K562 treated with DMSO at 1 percent for 48 hours (cell line): Measurements from ENCODE around the gene SMCR8. TPM values are rescaled to one million over a fixed set of nuclear protein-coding genes. Genes with fewer than 3 reads are reported as not detected.

Experiments used
- total RNA-seq: library from RNA; unstranded; fragments of 300-600 nt; gene quantifications from 2 replicates; pipeline ENCODE4 v1.2.3, GENCODE V29; 2022; ENCODE audit warnings: low replicate concordance; ENCODE audit errors: extremely low read depth

SMCR8 gene, protein sequence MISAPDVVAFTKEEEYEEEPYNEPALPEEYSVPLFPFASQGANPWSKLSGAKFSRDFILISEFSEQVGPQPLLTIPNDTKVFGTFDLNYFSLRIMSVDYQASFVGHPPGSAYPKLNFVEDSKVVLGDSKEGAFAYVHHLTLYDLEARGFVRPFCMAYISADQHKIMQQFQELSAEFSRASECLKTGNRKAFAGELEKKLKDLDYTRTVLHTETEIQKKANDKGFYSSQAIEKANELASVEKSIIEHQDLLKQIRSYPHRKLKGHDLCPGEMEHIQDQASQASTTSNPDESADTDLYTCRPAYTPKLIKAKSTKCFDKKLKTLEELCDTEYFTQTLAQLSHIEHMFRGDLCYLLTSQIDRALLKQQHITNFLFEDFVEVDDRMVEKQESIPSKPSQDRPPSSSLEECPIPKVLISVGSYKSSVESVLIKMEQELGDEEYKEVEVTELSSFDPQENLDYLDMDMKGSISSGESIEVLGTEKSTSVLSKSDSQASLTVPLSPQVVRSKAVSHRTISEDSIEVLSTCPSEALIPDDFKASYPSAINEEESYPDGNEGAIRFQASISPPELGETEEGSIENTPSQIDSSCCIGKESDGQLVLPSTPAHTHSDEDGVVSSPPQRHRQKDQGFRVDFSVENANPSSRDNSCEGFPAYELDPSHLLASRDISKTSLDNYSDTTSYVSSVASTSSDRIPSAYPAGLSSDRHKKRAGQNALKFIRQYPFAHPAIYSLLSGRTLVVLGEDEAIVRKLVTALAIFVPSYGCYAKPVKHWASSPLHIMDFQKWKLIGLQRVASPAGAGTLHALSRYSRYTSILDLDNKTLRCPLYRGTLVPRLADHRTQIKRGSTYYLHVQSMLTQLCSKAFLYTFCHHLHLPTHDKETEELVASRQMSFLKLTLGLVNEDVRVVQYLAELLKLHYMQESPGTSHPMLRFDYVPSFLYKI
- not detected in 2 replicates for total RNA-seq

DNA sequence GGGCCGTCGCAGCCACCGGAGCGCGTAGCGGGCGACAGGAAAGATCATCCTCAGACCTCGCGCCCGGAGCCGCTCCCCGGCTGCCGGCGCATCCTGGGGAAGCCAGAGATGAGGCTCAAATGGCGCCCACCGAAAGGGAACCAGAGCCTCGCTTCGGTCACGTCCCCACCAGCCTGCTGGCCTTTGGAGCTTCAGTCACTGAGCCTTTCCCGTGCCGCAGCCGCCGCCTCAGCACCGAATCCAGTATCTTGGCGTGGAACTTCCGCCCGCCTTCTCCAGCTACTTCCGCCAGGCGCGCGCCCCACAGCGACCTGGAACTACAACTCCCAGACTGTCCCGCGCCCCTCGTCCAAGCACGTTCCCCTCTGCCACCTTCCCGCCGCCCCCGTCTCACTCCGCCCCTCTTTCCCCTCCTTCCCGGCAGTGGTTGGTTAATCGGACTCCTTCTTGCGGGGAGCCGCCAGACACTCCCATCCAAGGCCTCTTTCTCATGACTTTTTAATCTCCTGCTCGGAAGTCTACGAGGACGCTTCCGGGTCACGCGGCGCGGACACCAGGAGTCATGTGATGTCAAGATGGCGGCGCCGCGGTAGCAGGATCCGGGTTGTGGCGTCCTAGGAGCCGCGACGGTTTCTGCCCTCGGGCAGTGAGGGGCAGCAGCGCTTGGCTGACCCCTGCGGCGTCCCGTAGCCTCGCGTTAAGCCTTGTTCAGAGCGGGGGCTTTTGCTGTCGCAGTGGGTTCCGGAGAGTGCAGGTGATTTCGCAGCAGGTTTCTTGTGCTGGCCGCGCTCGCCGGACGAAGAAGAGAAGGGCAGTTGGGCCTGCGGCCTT, at the start of gene SMCR8, which contains the start of gene TOP3A:
Gene SMCR8, plus strand, starts transcription at position 563 of the 831 bp plus-strand sequence. CDS start 497 bp downstream, outside the sequence.
Gene TOP3A, minus strand, starts transcription at position 264 of the 831 bp plus-strand sequence. Its CDS starts 216 bp downstream, at position 48.

DNA sequence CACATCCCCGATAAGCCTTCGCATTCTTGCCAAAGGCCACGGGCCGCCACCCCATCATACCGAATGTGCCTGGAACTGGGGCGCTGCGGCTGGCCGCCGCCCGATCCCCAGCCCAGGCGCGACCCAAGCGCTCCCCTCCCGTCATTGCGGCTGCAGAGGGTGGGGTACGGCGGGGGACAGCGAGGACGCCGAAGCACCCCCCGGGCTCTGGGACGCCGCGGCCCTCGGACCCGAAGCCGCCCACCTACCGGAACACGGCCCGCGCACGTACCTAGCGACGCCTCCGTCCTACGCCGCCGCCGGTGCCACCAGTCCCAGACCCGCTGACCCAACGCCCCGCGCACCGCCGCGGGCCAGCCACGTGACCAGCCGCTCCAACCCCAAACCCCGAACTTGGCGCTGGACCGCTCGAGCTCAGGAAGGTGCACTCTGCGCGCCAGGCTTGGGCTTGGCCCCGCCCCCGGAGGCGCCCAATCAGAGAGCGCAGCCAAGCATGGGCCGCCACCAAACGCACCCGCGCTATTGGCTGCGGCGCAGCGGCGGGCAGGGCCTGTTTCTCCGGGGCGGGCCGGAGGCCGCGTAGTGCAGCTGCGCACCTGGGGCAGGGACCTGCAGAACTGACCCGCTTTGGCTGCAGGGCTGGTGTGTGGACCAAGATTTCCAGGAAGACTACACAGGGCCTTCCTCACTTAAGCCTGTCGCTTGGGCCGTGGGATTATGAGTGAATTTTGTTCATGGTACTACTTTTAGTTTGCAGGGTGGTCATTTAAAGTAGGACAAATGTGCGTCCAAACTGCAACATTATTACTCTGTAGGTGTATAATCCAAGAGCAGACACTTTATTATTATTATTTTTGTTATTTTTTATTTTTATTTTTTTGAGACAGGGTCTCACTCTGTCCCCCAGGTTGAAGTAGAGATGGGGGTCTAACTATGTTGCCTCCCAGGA, 48.3 kb downstream of the SMCR8 start, which contains the start of gene SHMT1:
Gene SHMT1, minus strand, starts transcription at position 450 of the 949 bp plus-strand sequence. CDS start 7,569 bp downstream, outside the sequence.

Other genes starting within 250 kb of the SMCR8 start
- not detected in 2 replicates for gene DRG2, start 227.3 kb upstream of the SMCR8 start, total RNA-seq
- not detected in 2 replicates for gene MYO15A, start 206.5 kb upstream of the SMCR8 start, total RNA-seq
- not detected in 2 replicates for gene ALKBH5, start 131.5 kb upstream of the SMCR8 start, total RNA-seq
- gene LLGL1, start 89.7 kb upstream of the SMCR8 start, total RNA-seq = not detected in 2 replicates
- gene FLII, start 56.6 kb upstream of the SMCR8 start, total RNA-seq = 710 TPM in 1 of 2 replicates, not detected in the other
- not detected in 2 replicates for gene MIEF2, start 54.6 kb upstream of the SMCR8 start, total RNA-seq
- 176 TPM in 1 of 2 replicates, not detected in the other for gene TOP3A, start 299 bp upstream of the SMCR8 start, total RNA-seq
- not detected in 2 replicates for gene SHMT1, start 48.3 kb downstream of the SMCR8 start, total RNA-seq
- gene EVPLL, start 62.5 kb downstream of the SMCR8 start, total RNA-seq = not detected in 2 replicates
- not detected in 2 replicates for gene LGALS9C, start 161.5 kb downstream of the SMCR8 start, total RNA-seq